K562 (cell line): ENCODE results near the gene UBASH3A. TPM values are rescaled to one million over a fixed set of nuclear protein-coding genes. Genes with fewer than 3 reads are reported as not detected.

ENCODE experiments used
- DPF2 ChIP-seq: fragments of 450-650 bp; IDR thresholded peaks from 2 replicates; pipeline ENCODE4 v1.6.1; 2016
- EGR1 ChIP-seq: fragments of 450-650 bp; conservative IDR thresholded peaks from 2 replicates; pipeline ENCODE4 v1.6.1; 2017; ENCODE audit warnings: mild to moderate bottlenecking
- ESRRB ChIP-seq: fragments of 250-450 bp; sonication (Bioruptor Pico); IDR thresholded peaks from 2 replicates; pipeline ENCODE4 v1.5.0; 2020; ENCODE audit warnings: mild to moderate bottlenecking, moderate library complexity, borderline replicate concordance
- PHB ChIP-seq: fragments of 250-450 bp; sonication (Bioruptor Pico); IDR thresholded peaks from 2 replicates; pipeline ENCODE4 v1.5.0; 2021
- PHTF2 ChIP-seq: fragments of 250-450 bp; sonication (Bioruptor Pico); IDR thresholded peaks from 2 replicates; pipeline ENCODE4 v1.5.0; 2021; ENCODE audit warnings: mild to moderate bottlenecking
- SIN3B ChIP-seq: fragments of 450-650 bp; IDR thresholded peaks from 2 replicates; pipeline ENCODE4 v1.6.1; 2017; ENCODE audit warnings: low read depth, mild to moderate bottlenecking, moderate library complexity
- XRCC3 ChIP-seq: fragments of 450-650 bp; IDR thresholded peaks from 2 replicates; pipeline ENCODE4 v1.6.1; 2017; ENCODE audit warnings: mild to moderate bottlenecking, moderate library complexity
- polyA plus RNA-seq, 8 experiments: library from polyadenylated mRNA; depleted of rRNA in 4 of 8; stranded (reverse) in 5 of 8; unstranded in 3 of 8; fragments of >200 nt; fragmentation: Nextera tagmentation in 2 of 8; fragmentation: Illumina TruSeq in 1 of 8; extraction: Ambion mirVana in 2 of 8; extraction: Trizol in 1 of 8; gene quantifications; 2 replicates each; pipeline versions ENCODE4 v1.2.1 to v1.2.3, GENCODE V29; 2011 to 2014; ENCODE audit warnings: inconsistent platforms in 1 of 8, missing spikeins in 1 of 8
- total RNA-seq, 7 experiments: library from RNA; depleted of rRNA in 6 of 7; stranded (reverse); fragments of >200 nt in 6 of 7; fragmentation: Illumina TruSeq in 2 of 7; extraction: Trizol in 2 of 7; gene quantifications; 2 replicates each; pipeline versions ENCODE4 v1.2.1 to v1.2.3, GENCODE V29; 2011 to 2021; ENCODE audit warnings: low replicate concordance in 1 of 7
- TF ChIP-seq, protein P1 (sequence below): fragments of 200-800 bp; sonication (Bioruptor generic); IDR thresholded peaks from 2 replicates; pipeline ENCODE4 v1.6.1; 2016; ENCODE audit warnings: missing genetic modification characterization, missing compliant biosample characterization

The UBASH3A gene
- total and polyA plus RNA-seq, 9 of the 15 experiments (the other 6 are each of a cell fraction or from before 2014, with no cell fraction given): 0.23 to 1.8 (median 1.1) TPM

DNA sequence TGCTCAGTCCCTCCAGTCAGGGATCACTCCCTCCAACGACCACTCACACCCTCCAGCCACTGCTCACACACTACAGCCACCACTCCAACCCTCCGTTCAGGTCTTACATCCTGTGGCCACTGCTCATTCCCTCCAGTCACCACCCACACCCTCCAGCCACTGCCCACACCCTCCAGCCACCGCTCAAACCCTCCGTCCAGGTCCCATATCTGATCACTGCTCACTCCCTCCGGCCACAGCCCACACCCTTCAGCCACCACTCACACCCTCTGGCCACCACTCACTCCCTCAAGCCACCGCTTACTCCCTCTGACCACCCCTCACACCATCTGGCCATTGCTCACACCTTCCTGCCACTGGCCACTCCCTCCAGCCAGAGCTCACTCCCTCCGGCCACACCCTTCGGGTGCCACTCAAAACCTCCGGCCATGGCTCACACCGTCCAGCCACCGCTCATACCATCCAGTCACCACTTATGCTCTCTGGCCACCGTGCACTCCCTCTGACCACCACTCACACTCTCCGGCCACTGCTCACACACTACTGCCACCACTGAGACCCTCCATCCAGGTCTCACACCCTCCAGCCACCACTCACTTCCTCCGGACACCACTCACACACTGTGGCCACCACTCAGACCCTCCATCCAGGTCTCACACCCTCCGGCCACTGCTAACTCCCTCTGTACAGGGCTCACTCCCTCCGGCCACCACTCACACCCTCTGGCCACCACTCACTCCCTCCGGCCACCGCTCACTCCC lies 32.6 kb upstream of the UBASH3A start (continued):
- TF ChIP-seq, protein P1, sequence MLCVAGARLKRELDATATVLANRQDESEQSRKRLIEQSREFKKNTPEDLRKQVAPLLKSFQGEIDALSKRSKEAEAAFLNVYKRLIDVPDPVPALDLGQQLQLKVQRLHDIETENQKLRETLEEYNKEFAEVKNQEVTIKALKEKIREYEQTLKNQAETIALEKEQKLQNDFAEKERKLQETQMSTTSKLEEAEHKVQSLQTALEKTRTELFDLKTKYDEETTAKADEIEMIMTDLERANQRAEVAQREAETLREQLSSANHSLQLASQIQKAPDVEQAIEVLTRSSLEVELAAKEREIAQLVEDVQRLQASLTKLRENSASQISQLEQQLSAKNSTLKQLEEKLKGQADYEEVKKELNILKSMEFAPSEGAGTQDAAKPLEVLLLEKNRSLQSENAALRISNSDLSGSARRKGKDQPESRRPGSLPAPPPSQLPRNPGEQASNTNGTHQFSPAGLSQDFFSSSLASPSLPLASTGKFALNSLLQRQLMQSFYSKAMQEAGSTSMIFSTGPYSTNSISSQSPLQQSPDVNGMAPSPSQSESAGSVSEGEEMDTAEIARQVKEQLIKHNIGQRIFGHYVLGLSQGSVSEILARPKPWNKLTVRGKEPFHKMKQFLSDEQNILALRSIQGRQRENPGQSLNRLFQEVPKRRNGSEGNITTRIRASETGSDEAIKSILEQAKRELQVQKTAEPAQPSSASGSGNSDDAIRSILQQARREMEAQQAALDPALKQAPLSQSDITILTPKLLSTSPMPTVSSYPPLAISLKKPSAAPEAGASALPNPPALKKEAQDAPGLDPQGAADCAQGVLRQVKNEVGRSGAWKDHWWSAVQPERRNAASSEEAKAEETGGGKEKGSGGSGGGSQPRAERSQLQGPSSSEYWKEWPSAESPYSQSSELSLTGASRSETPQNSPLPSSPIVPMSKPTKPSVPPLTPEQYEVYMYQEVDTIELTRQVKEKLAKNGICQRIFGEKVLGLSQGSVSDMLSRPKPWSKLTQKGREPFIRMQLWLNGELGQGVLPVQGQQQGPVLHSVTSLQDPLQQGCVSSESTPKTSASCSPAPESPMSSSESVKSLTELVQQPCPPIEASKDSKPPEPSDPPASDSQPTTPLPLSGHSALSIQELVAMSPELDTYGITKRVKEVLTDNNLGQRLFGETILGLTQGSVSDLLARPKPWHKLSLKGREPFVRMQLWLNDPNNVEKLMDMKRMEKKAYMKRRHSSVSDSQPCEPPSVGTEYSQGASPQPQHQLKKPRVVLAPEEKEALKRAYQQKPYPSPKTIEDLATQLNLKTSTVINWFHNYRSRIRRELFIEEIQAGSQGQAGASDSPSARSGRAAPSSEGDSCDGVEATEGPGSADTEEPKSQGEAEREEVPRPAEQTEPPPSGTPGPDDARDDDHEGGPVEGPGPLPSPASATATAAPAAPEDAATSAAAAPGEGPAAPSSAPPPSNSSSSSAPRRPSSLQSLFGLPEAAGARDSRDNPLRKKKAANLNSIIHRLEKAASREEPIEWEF (CRISPR knock-in tag): no peak
- 0 out of 2 replicates have a peak, but pooled peaks have one; percentile 39 for TF ChIP-seq DPF2
- no peak for TF ChIP-seq PHB (CRISPR knock-in tag)
- TF ChIP-seq EGR1: peak; percentile 83
- TF ChIP-seq PHTF2 (CRISPR knock-in tag): no peak
- no peak for TF ChIP-seq SIN3B
- no peak for TF ChIP-seq XRCC3
- no peak for TF ChIP-seq ESRRB (CRISPR knock-in tag)
